DND-41 (cell line): ENCODE results near the gene FRY.

Source experiments
- ATAC-seq: fragments of 200-7000 bp; cut with Tn5 transposase; 3 replicates; pipeline ENCODE4 v1.9.1; 2021; ENCODE audit warnings: low read depth; ENCODE audit not compliant: insufficient read depth
- DNase-seq: peaks from one replicate; pipeline ENCODE4 v3.0.0-alpha.2; 2020
- H2AFZ ChIP-seq: 2 replicates; pipeline ENCODE4 v1.6.0; 2012; ENCODE audit warnings: low read depth, low read length
- H3K27ac ChIP-seq: 2 replicates; pipeline ENCODE4 v1.5.1; 2012; ENCODE audit warnings: low read length, inconsistent platforms
- H3K27me3 ChIP-seq: fragments of 200-600 bp; sonication (generic); 2 replicates; pipeline ENCODE4 v1.6.0; 2012; ENCODE audit warnings: low read length, mild to moderate bottlenecking, inconsistent platforms; ENCODE audit not compliant: insufficient read depth, poor library complexity
- H3K36me3 ChIP-seq: 2 replicates; pipeline ENCODE4 v1.5.1; 2012; ENCODE audit warnings: low read length, inconsistent platforms; ENCODE audit not compliant: insufficient read depth
- H3K4me1 ChIP-seq: 2 replicates; pipeline ENCODE4 v1.5.1; 2012; ENCODE audit warnings: mild to moderate bottlenecking, low read length; ENCODE audit not compliant: insufficient read depth
- H3K4me2 ChIP-seq: 2 replicates; pipeline ENCODE4 v1.6.0; 2012; ENCODE audit warnings: mild to moderate bottlenecking, moderate library complexity, low read length, inconsistent platforms; ENCODE audit not compliant: insufficient read depth
- H3K4me3 ChIP-seq, 2 experiments: fragments of 200-600 bp in 1 of 2; shearing (Covaris generic) in 1 of 2; 2 replicates each; pipeline ENCODE4 v1.5.1; 2012 to 2016; ENCODE audit warnings: inconsistent platforms in 2 of 2, low read length in 2 of 2, mild to moderate bottlenecking in 2 of 2, low read depth in 1 of 2, moderate library complexity in 1 of 2
- H3K79me2 ChIP-seq: 2 replicates; pipeline ENCODE4 v1.6.0; 2012; ENCODE audit warnings: low read length, inconsistent platforms; ENCODE audit not compliant: insufficient read depth
- H3K9ac ChIP-seq: 2 replicates; pipeline ENCODE4 v1.6.0; 2012; ENCODE audit warnings: low read depth, mild to moderate bottlenecking, inconsistent platforms, low read length, moderate library complexity
- H3K9me3 ChIP-seq: 2 replicates; pipeline ENCODE4 v1.5.1; 2012; ENCODE audit warnings: low read length, moderate library complexity, mild to moderate bottlenecking, inconsistent platforms; ENCODE audit not compliant: insufficient read depth, severe bottlenecking
- H4K20me1 ChIP-seq: 2 replicates; pipeline ENCODE4 v1.6.0; 2012; ENCODE audit warnings: low read length; ENCODE audit not compliant: insufficient read depth
- EZH2 ChIP-seq: IDR thresholded peaks from 3 replicates; pipeline ENCODE4 v1.6.1; 2012; ENCODE audit warnings: borderline replicate concordance, low read depth, mild to moderate bottlenecking, moderate library complexity, low read length, inconsistent platforms; ENCODE audit not compliant: severe bottlenecking
- TF ChIP-seq, protein P1 (sequence below): IDR thresholded peaks from 2 replicates; pipeline ENCODE4 v1.5.1; 2012; ENCODE audit warnings: borderline replicate concordance, low read length, moderate library complexity, mild to moderate bottlenecking; ENCODE audit not compliant: poor library complexity, severe bottlenecking; ENCODE audit errors: extremely low read depth

Gene FRY

GRCh38 chr13:32206097-32206740, 174.6 kb downstream of the FRY start:
- Histone ChIP-seq H3K4me1 (no peaks in the 10 kb centered on the region), H3K27ac (no peak overlapping the region), H2AFZ (no peak overlapping the region), H3K4me2 (no peak overlapping the region), H3K36me3 (no peaks in the 10 kb centered on the region), H3K9me3 (no peaks in the 10 kb centered on the region), H3K4me3 (no peak overlapping the region), H3K9ac (no peak overlapping the region), H4K20me1 (no peaks in the 10 kb centered on the region), H3K79me2 (no peaks in the 10 kb centered on the region), H3K27me3 (peaks cover 18% of the 10 kb centered on the region)
- no peak for TF ChIP-seq EZH2
- TF ChIP-seq, protein P1, sequence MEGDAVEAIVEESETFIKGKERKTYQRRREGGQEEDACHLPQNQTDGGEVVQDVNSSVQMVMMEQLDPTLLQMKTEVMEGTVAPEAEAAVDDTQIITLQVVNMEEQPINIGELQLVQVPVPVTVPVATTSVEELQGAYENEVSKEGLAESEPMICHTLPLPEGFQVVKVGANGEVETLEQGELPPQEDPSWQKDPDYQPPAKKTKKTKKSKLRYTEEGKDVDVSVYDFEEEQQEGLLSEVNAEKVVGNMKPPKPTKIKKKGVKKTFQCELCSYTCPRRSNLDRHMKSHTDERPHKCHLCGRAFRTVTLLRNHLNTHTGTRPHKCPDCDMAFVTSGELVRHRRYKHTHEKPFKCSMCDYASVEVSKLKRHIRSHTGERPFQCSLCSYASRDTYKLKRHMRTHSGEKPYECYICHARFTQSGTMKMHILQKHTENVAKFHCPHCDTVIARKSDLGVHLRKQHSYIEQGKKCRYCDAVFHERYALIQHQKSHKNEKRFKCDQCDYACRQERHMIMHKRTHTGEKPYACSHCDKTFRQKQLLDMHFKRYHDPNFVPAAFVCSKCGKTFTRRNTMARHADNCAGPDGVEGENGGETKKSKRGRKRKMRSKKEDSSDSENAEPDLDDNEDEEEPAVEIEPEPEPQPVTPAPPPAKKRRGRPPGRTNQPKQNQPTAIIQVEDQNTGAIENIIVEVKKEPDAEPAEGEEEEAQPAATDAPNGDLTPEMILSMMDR: no peak
- DNase-seq: no peak
- ATAC-seq: no peak

DNA sequence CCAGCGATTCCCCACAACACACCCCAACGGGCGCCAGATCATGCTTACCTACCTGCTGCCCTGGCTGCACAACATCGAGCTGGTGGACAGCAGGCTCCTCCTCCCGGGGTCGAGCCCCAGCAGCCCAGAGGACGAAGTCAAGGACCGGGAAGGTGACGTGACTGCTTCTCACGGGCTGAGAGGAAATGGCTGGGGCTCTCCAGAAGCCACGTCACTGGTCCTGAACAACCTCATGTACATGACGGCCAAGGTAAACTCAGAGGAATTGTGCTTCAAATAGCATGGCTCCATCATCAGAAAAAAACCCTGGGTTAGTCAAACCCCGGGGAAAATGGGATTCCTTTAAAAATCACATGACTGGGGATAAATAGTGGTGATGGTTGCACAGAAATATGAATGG, 177.3 kb downstream of the FRY start:
- no peaks in the 10 kb centered on the region for H4K20me1 ChIP-seq
- H3K27me3 ChIP-seq: peaks cover 18% of the 10 kb centered on the region
- no peak overlapping the region for H3K4me3 ChIP-seq
- H3K9me3 ChIP-seq: no peaks in the 10 kb centered on the region
- DNase-seq (no peak), ATAC-seq (no peak)
- no peak overlapping the region for H3K4me2 ChIP-seq
- no peak overlapping the region for H3K9ac ChIP-seq
- H3K36me3 ChIP-seq: no peaks in the 10 kb centered on the region
- H3K4me1 ChIP-seq: no peaks in the 10 kb centered on the region
- no peaks in the 10 kb centered on the region for H3K79me2 ChIP-seq
- no peak overlapping the region for H3K27ac ChIP-seq
- TF ChIP-seq, protein P1: no peak
- TF ChIP-seq EZH2: no peak
- H2AFZ ChIP-seq: no peak overlapping the region

- no peaks in the 10 kb centered on the region for H4K20me1 ChIP-seq
- no peaks in the 10 kb centered on the region for H3K9me3 ChIP-seq
- H3K36me3 ChIP-seq: no peaks in the 10 kb centered on the region
- H3K4me2 ChIP-seq: no peak overlapping the region
- H3K79me2 ChIP-seq: no peaks in the 10 kb centered on the region
- H3K9ac ChIP-seq: no peak overlapping the region
- no peak for DNase-seq
- H3K27ac ChIP-seq: no peak overlapping the region
- peaks cover 17% of the 10 kb centered on the region for H3K27me3 ChIP-seq
- TF ChIP-seq, protein P1: no peak
- TF ChIP-seq EZH2: no peak
- H2AFZ ChIP-seq: no peak overlapping the region
- no peak overlapping the region for H3K4me3 ChIP-seq
- ATAC-seq: no peak
- H3K4me1 ChIP-seq: no peaks in the 10 kb centered on the region
Measured at GRCh38 chr13:32209652-32210051, 178.1 kb downstream of the FRY start.
